Brain microvascular endothelial cell (primary cell): ENCODE measurements around the gene PPP2R2C.

Source experiments
- DNase-seq: peaks from one replicate; pipeline ENCODE4 v3.0.0-alpha.2; 2020
- H3K27ac ChIP-seq: fragments of 250-450 bp; sonication (Bioruptor Pico); 2 replicates; pipeline ENCODE4 v1.5.1; 2020; ENCODE audit warnings: mild to moderate bottlenecking, moderate library complexity
- H3K27me3 ChIP-seq: fragments of 250-450 bp; sonication (Bioruptor Pico); replicated peaks from 2 replicates; pipeline ENCODE4 v1.5.1; 2020; ENCODE audit warnings: mild to moderate bottlenecking
- H3K36me3 ChIP-seq: fragments of 250-450 bp; sonication (Bioruptor Pico); replicated peaks from 2 replicates; pipeline ENCODE4 v1.5.1; 2020; ENCODE audit warnings: mild to moderate bottlenecking
- H3K4me3 ChIP-seq: 2 replicates; pipeline ENCODE4 v1.5.1; 2011; ENCODE audit warnings: low read depth, mild to moderate bottlenecking, control low read depth, low read length, moderate library complexity
- in situ Hi-C: cut with HindIII; loops from 2 replicates; pipeline ENCODE4 v1.10.0; 2017; ENCODE audit warnings: low sequenced_read_pairs, low pct_ligation_motif_present
- TF ChIP-seq, protein P1 (sequence below): IDR thresholded peaks from 2 replicates; pipeline ENCODE4 v1.5.1; 2011; ENCODE audit warnings: low read depth, mild to moderate bottlenecking, moderate library complexity, low read length, control low read depth, inconsistent platforms; ENCODE audit errors: missing control alignments

The PPP2R2C gene

DNA sequence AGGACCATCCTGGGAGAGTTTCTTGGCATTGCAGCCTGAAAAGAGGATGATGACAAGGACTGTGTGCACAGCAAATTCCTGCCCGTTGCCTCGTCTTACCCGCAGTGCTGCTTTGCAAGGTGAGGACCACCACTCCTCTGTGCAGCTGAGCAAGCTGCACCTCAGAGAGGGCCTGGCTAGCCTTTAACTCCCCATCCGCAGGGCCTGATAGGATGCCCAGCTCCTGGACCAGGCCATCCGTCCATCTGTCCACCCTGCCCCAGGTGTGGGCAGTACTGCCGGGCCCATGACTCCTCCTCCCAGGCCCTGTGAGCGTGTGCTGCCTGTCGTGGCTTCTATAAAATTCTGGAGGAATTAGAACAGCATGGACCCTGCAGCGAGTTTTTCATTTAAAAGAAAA lies 43.9 kb upstream of the PPP2R2C start:
- in situ Hi-C loops = no loop called here

DNA sequence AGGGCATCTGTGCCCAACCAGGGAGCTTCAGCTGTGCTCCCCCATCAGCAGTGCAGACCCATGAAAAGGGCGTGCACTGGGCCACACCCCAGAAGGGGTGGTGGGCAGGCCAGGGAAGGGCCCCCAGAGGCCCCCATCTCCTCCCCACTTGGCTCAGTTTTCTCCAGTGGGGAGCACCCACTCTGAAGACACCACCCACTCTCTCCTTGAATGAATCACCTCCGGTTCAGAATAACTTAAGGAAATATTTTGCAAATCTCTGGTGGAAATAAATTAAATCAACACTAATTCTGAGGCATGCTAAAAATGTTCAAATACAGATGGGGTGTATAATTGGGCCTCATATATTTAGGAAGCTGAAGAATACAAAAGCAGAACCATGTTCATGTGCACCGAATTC lies 41.3 kb upstream of the PPP2R2C start:
- no peaks in the 10 kb centered on the region for H3K27me3 ChIP-seq

More for the DNA sequence above, 43.9 kb upstream of the PPP2R2C start:
- DNase-seq = no peak
- Histone ChIP-seq H3K36me3 (no peaks in the 10 kb centered on the region), H3K27me3 (no peaks in the 10 kb centered on the region), H3K4me3 (no peak overlapping the region), H3K27ac (no peak overlapping the region)
- TF ChIP-seq, protein P1, sequence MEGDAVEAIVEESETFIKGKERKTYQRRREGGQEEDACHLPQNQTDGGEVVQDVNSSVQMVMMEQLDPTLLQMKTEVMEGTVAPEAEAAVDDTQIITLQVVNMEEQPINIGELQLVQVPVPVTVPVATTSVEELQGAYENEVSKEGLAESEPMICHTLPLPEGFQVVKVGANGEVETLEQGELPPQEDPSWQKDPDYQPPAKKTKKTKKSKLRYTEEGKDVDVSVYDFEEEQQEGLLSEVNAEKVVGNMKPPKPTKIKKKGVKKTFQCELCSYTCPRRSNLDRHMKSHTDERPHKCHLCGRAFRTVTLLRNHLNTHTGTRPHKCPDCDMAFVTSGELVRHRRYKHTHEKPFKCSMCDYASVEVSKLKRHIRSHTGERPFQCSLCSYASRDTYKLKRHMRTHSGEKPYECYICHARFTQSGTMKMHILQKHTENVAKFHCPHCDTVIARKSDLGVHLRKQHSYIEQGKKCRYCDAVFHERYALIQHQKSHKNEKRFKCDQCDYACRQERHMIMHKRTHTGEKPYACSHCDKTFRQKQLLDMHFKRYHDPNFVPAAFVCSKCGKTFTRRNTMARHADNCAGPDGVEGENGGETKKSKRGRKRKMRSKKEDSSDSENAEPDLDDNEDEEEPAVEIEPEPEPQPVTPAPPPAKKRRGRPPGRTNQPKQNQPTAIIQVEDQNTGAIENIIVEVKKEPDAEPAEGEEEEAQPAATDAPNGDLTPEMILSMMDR = no peak

DNA sequence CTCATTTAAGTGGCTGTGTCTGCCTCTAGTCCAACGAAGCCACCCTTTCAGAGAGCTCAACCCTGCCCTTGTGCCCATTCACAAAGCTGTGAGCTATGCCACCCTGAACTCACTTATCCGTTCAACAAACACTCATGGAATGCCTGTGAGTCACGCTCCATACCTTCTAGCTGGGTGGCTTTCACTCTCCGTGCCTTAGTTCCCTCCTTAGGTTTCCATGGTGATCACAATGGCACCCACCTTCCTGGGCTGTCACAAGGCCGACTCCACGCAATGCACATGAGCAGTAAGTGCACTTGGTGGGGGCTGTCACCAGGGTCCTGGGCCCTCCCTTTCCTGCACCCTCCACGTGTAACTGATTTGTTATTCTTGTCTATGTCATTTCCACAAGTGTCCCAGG lies 37.2 kb upstream of the PPP2R2C start:
- TF ChIP-seq, protein P1 = no peak
- Histone ChIP-seq H3K27me3 (no peaks in the 10 kb centered on the region), H3K36me3 (no peaks in the 10 kb centered on the region), H3K4me3 (no peak overlapping the region), H3K27ac (no peak overlapping the region)
- in situ Hi-C loops = no loop called here
- DNase-seq = no peak

More for the DNA sequence above, 41.3 kb upstream of the PPP2R2C start:
- TF ChIP-seq, protein P1 = no peak
- no peak overlapping the region for H3K4me3 ChIP-seq
- in situ Hi-C loops = no loop called here
- H3K27ac ChIP-seq = no peak overlapping the region
- no peak for DNase-seq
- H3K36me3 ChIP-seq = no peaks in the 10 kb centered on the region

DNA sequence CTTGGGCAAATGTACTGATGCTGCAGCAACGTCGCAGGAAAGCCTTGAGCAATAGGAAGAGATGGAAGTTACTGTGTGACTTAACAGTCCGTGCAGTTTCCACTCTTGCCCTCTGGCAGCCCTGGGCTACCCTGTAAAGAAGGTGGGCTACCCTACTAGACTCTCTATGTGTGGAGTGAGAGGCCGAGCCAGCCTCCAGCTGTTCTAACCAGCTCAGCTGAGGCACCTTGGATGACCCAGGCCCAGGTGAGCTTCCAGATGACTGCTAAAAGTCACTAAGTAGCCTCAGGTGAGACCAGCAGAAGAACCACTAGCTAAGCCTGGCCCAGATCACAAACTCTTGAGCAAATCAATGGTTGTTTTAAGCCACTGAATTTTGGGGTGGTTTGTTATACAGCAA lies 34.9 kb upstream of the PPP2R2C start:
- Histone ChIP-seq H3K36me3 (no peaks in the 10 kb centered on the region), H3K27me3 (no peaks in the 10 kb centered on the region), H3K27ac (no peak overlapping the region), H3K4me3 (no peak overlapping the region)
- in situ Hi-C loops = no loop called here
- no peak for DNase-seq
- TF ChIP-seq, protein P1 = no peak

DNA sequence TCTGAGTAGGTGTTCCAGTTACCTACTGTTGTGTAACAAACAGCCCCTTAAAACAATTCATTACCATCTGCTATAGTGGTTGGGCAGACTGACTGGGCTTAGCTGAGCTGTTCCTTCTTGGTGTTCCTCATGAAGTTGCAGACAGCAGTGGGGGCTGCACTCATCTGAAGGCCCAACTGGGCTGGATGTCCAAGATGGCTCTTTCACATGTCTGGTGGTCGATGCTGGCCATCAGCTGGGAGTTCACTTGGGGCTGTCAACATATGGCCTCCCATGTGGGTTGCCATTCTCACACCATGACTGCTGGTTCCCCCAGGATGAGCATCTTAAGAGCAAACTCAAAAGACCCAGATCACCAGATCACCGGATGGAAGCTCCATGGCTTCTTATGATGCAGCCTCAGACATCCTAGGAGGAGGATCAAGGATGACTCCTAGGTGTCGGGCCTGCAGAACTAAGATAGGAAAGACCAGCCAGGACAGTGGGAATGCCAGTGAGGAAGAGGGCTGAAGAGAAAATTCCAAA lies 34.3 kb upstream of the PPP2R2C start:
- in situ Hi-C loops = no loop called here

More for the DNA sequence above, 34.3 kb upstream of the PPP2R2C start:
- no peaks in the 10 kb centered on the region for H3K27me3 ChIP-seq
- H3K27ac ChIP-seq = no peak overlapping the region
- TF ChIP-seq, protein P1 = no peak
- H3K4me3 ChIP-seq = no peak overlapping the region
- no peak for DNase-seq
- no peaks in the 10 kb centered on the region for H3K36me3 ChIP-seq
